HepG2 (cell line): ENCODE data around the gene VEGFA. TPM values are rescaled to one million over a fixed set of nuclear protein-coding genes. Genes with fewer than 3 reads are reported as not detected.

ENCODE experiments used
- DPF2 ChIP-seq: sonication (generic); formaldehyde crosslinking; IDR thresholded peaks from 2 replicates; pipeline ENCODE4 v1.4.0; 2020; ENCODE audit warnings: mild to moderate bottlenecking, low read depth, missing genetic modification reagents, borderline replicate concordance
- ERF ChIP-seq: IDR thresholded peaks from 2 replicates; pipeline ENCODE4 v1.6.1; 2018; ENCODE audit warnings: missing biosample characterization, missing genetic modification reagents
- FOXC1 ChIP-seq: sonication (generic); formaldehyde crosslinking; IDR thresholded peaks from 2 replicates; pipeline ENCODE4 v1.8.0; 2022; ENCODE audit warnings: mild to moderate bottlenecking, missing genetic modification reagents, borderline replicate concordance
- HNRNPLL ChIP-seq: fragments of 200-400 bp; formaldehyde crosslinking; IDR thresholded peaks from 2 replicates; pipeline ENCODE4 v1.6.1; 2017; ENCODE audit warnings: mild to moderate bottlenecking, low read depth, low read length; ENCODE audit not compliant: poor library complexity, severe bottlenecking
- PAXIP1 ChIP-seq: sonication (generic); formaldehyde crosslinking; conservative IDR thresholded peaks from 2 replicates; pipeline ENCODE4 v1.4.0; 2020; ENCODE audit warnings: mild to moderate bottlenecking, missing genetic modification reagents, moderate library complexity
- RAD21 ChIP-seq: fragments of 450-650 bp; formaldehyde crosslinking; IDR thresholded peaks from 2 replicates; pipeline ENCODE4 v1.5.0; 2020; ENCODE audit warnings: mild to moderate bottlenecking
- RELA ChIP-seq: sonication (generic); formaldehyde crosslinking; IDR thresholded peaks from 2 replicates; pipeline ENCODE4 v1.4.0; 2020; ENCODE audit warnings: missing genetic modification reagents
- STAG1 ChIP-seq: sonication (generic); formaldehyde crosslinking; IDR thresholded peaks from 2 replicates; pipeline ENCODE4 v1.4.0; 2020; ENCODE audit warnings: missing genetic modification reagents
- TFDP2 ChIP-seq: sonication (generic); formaldehyde crosslinking; IDR thresholded peaks from 2 replicates; pipeline ENCODE4 v1.4.0; 2020; ENCODE audit warnings: missing genetic modification reagents
- ZBTB8A ChIP-seq: sonication (generic); formaldehyde crosslinking; IDR thresholded peaks from 2 replicates; pipeline ENCODE4 v1.4.0; 2020; ENCODE audit warnings: mild to moderate bottlenecking, low read depth, missing genetic modification reagents, borderline replicate concordance
- ZEB1 ChIP-seq: IDR thresholded peaks from 2 replicates; pipeline ENCODE4 v1.6.1; 2012; ENCODE audit warnings: mild to moderate bottlenecking, low read depth, inconsistent platforms; ENCODE audit not compliant: insufficient replicate concordance
- ZNF34 ChIP-seq: sonication (generic); formaldehyde crosslinking; IDR thresholded peaks from 2 replicates; pipeline ENCODE4 v1.4.0; 2020; ENCODE audit warnings: mild to moderate bottlenecking, missing genetic modification reagents, borderline replicate concordance
- ZNF816 ChIP-seq: sonication (generic); formaldehyde crosslinking; IDR thresholded peaks from 2 replicates; pipeline ENCODE4 v1.8.0; 2022; ENCODE audit warnings: missing genetic modification reagents, mild to moderate bottlenecking, borderline replicate concordance
- ZNF841 ChIP-seq: sonication (generic); formaldehyde crosslinking; IDR thresholded peaks from 2 replicates; pipeline ENCODE4 v1.8.1; 2023; ENCODE audit warnings: missing genetic modification reagents, borderline replicate concordance
- polyA plus RNA-seq, 8 experiments: library from polyadenylated mRNA; depleted of rRNA in 3 of 8; stranded (reverse) in 7 of 8; unstranded in 1 of 8; fragments of >200 nt; fragmentation: Illumina TruSeq in 4 of 8; extraction: Trizol in 4 of 8; gene quantifications; 2 replicates each; pipeline versions ENCODE4 v1.2.1 to v1.2.3, GENCODE V29; 2011 to 2016; ENCODE audit warnings: low read depth in 4 of 8, missing spikeins in 1 of 8, mixed read lengths in 1 of 8; ENCODE audit not compliant: insufficient read depth in 1 of 8
- total RNA-seq, 5 experiments: library from RNA; depleted of rRNA; stranded (reverse); fragments of >200 nt; fragmentation: Illumina TruSeq; extraction: Trizol; gene quantifications; 2 replicates each; pipeline ENCODE4 v1.2.3, GENCODE V29; 2016; ENCODE audit warnings: low read depth in 1 of 5
- TF ChIP-seq, protein P1 (sequence below): sonication (generic); formaldehyde crosslinking; IDR thresholded peaks from 2 replicates; pipeline ENCODE4 v1.4.0; 2020; ENCODE audit warnings: missing genetic modification reagents
- TF ChIP-seq, protein P2 (sequence below): sonication (generic); formaldehyde crosslinking; IDR thresholded peaks from 2 replicates; pipeline ENCODE4 v1.5.1; 2020; ENCODE audit warnings: missing genetic modification reagents, mild to moderate bottlenecking, borderline replicate concordance

Gene VEGFA
- total and polyA plus RNA-seq, 2 of the 13 experiments (the other 11 are each of a cell fraction or from before 2014, with no cell fraction given) = 68.1 to 629 TPM

GRCh38 chr6:43733471-43734293 lies 36.3 kb upstream of the VEGFA start (continued):
- TF ChIP-seq TFDP2 (CRISPR knock-in tag) = no peak
- TF ChIP-seq RAD21 (CRISPR knock-in tag) = no peak
- no peak for TF ChIP-seq ZNF841 (CRISPR knock-in tag)
- no peak for TF ChIP-seq ZEB1
- TF ChIP-seq ZNF816 (CRISPR knock-in tag) = no peak
- TF ChIP-seq STAG1 (CRISPR knock-in tag) = no peak
- no peak for TF ChIP-seq DPF2 (CRISPR knock-in tag)
- 0 out of 2 replicates have a peak, but pooled peaks have one; percentile 32 for TF ChIP-seq PAXIP1 (CRISPR knock-in tag)
- TF ChIP-seq, protein P1, sequence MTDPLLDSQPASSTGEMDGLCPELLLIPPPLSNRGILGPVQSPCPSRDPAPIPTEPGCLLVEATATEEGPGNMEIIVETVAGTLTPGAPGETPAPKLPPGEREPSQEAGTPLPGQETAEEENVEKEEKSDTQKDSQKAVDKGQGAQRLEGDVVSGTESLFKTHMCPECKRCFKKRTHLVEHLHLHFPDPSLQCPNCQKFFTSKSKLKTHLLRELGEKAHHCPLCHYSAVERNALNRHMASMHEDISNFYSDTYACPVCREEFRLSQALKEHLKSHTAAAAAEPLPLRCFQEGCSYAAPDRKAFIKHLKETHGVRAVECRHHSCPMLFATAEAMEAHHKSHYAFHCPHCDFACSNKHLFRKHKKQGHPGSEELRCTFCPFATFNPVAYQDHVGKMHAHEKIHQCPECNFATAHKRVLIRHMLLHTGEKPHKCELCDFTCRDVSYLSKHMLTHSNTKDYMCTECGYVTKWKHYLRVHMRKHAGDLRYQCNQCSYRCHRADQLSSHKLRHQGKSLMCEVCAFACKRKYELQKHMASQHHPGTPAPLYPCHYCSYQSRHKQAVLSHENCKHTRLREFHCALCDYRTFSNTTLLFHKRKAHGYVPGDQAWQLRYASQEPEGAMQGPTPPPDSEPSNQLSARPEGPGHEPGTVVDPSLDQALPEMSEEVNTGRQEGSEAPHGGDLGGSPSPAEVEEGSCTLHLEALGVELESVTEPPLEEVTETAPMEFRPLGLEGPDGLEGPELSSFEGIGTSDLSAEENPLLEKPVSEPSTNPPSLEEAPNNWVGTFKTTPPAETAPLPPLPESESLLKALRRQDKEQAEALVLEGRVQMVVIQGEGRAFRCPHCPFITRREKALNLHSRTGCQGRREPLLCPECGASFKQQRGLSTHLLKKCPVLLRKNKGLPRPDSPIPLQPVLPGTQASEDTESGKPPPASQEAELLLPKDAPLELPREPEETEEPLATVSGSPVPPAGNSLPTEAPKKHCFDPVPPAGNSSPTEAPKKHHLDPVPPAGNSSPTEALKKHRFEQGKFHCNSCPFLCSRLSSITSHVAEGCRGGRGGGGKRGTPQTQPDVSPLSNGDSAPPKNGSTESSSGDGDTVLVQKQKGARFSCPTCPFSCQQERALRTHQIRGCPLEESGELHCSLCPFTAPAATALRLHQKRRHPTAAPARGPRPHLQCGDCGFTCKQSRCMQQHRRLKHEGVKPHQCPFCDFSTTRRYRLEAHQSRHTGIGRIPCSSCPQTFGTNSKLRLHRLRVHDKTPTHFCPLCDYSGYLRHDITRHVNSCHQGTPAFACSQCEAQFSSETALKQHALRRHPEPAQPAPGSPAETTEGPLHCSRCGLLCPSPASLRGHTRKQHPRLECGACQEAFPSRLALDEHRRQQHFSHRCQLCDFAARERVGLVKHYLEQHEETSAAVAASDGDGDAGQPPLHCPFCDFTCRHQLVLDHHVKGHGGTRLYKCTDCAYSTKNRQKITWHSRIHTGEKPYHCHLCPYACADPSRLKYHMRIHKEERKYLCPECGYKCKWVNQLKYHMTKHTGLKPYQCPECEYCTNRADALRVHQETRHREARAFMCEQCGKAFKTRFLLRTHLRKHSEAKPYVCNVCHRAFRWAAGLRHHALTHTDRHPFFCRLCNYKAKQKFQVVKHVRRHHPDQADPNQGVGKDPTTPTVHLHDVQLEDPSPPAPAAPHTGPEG (CRISPR knock-in tag) = no peak
- TF ChIP-seq HNRNPLL = no peak
- TF ChIP-seq ERF (CRISPR knock-in tag) = no peak
- TF ChIP-seq, protein P2, sequence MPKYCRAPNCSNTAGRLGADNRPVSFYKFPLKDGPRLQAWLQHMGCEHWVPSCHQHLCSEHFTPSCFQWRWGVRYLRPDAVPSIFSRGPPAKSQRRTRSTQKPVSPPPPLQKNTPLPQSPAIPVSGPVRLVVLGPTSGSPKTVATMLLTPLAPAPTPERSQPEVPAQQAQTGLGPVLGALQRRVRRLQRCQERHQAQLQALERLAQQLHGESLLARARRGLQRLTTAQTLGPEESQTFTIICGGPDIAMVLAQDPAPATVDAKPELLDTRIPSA (CRISPR knock-in tag) = 0 out of 2 replicates have a peak, but pooled peaks have one; percentile 35
- TF ChIP-seq FOXC1 (CRISPR knock-in tag) = 0 out of 2 replicates have a peak, but pooled peaks have one; percentile 31
- TF ChIP-seq ZNF34 = no peak
- no peak for TF ChIP-seq ZBTB8A
- no peak for TF ChIP-seq RELA (CRISPR knock-in tag)
